Transverse colon (tissue), 4 donors: Measurements from ENCODE around the gene TCTA.

Experiments used
- CTCF ChIP-seq, 5 experiments: fragments of 200-600 bp in 3 of 5; fragments of 450-650 bp in 2 of 5; sonication (generic) in 3 of 5; IDR thresholded peaks; 1 replicate in 2 of 5; 2 replicates in 3 of 5; pipeline ENCODE4 v1.5.1; 2016 to 2017; ENCODE audit warnings: antibody characterized with exemption in 5 of 5, inconsistent platforms in 3 of 5, mild to moderate bottlenecking in 2 of 5, moderate library complexity in 1 of 5
- EP300 ChIP-seq: sonication (generic); formaldehyde crosslinking; IDR thresholded peaks from one replicate; pipeline ENCODE4 v1.6.1; 2017; ENCODE audit warnings: antibody characterized with exemption, low read depth
- POLR2A ChIP-seq: fragments of 450-650 bp; IDR thresholded peaks from one replicate; pipeline ENCODE4 v1.6.1; 2016; ENCODE audit warnings: antibody characterized with exemption, mild to moderate bottlenecking, moderate library complexity
- POLR2AphosphoS5 ChIP-seq, 3 donors: sonication (generic); formaldehyde crosslinking; IDR thresholded peaks; one replicate each; pipeline ENCODE4 v1.6.1; 2016; ENCODE audit warnings: antibody characterized with exemption in 3 of 3

- no peak for TF ChIP-seq POLR2A
- TF ChIP-seq CTCF (IDR thresholded peaks at IDR 0.05) = no peak
- TF ChIP-seq POLR2AphosphoS5 (IDR thresholded peaks at IDR 0.05) = no peak
- TF ChIP-seq EP300 = no peak
These were observed 33.9 kb upstream of the TCTA start for GRCh38 chr3:49378249-49378895.
